ENCODE data around the gene ATPAF1.
"Not testable (repeated sequence)": the region's sequence is repeated elsewhere in the genome, so short reads cannot be mapped to it uniquely, and the experiment has no call there.

Gene ATPAF1, protein sequence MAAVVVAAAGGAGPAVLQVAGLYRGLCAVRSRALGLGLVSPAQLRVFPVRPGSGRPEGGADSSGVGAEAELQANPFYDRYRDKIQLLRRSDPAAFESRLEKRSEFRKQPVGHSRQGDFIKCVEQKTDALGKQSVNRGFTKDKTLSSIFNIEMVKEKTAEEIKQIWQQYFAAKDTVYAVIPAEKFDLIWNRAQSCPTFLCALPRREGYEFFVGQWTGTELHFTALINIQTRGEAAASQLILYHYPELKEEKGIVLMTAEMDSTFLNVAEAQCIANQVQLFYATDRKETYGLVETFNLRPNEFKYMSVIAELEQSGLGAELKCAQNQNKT

GRCh38 chr1:46667782-46668760, at the start of gene ATPAF1:
Gene ATPAF1, minus strand, starts transcription at chr1:46668364. Its CDS starts 42 bp downstream, at chr1:46668322.
- peak; percentile 46 for DNase-seq (ENCODE audit: low read depth)

DNA sequence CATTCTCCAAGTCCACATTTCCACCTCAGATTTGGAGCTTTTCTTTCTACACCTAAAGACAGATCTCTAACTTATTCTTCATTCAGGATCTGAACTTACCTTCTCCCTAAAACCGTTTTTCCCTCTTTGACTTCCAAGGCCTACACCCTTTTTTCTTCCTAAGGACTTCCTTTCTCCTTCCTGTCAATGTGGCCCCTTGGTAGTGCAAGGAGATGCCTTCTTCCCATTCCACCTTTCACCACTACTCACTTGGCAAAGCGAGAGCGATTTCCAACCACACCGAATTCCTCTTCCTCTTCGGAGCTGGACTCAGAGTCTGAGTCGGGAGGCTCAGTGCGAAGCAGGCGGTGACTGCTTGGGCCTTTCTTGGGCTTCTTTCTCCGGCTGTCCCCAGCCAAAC, 49.5 kb upstream of the ATPAF1 start:
- no peak for DNase-seq (ENCODE audit: low read depth)

- DNase-seq (ENCODE audit: low read depth) = no peak
These were observed 46.8 kb upstream of the ATPAF1 start for GRCh38 chr1:46714976-46715375.

DNA sequence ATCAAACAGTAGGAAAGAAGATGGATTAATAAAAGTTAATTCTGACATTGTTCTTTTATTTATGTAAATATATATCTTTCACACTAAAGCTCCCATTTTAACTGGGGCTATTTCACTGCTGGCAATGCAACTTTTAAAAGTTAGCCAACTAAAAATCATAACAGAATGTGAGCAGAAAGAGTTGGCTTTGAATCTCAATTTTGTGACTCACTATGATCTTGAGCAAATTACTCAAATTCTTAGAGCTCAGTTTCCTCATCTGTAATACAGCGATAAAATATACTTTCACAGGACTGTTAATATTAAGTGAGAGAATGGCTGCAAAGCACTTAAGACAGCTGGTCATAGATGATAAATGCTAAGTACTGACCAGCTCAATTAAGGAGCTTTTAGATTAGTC, 40.0 kb upstream of the ATPAF1 start:
- DNase-seq (ENCODE audit: low read depth) = no peak

GRCh38 chr1:46705408-46705807, 37.2 kb upstream of the ATPAF1 start:
- no peak for DNase-seq (ENCODE audit: low read depth)

GRCh38 chr1:46703927-46704641, 35.9 kb upstream of the ATPAF1 start:
- no peak for DNase-seq (ENCODE audit: low read depth)

GRCh38 chr1:46699666-46700065, 31.5 kb upstream of the ATPAF1 start:
- DNase-seq (ENCODE audit: low read depth) = no peak

DNA sequence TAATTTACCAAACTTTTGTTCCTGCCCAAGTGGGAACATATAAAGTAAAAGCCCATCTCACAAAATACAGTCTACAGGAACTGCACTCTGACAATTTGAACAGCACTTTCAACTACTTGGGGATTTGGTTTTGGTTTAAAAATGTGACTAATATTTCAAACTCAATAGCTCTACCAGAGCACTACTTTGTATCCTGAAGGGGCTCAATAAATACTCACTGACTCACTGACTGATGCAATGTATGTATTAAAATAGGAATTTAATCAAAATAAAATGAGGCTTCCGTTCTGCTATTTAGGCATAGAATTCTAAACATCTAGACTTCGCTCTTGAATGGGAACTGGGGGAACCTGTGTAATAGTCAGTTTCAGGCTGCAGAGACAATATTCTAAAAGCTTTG, 28.9 kb upstream of the ATPAF1 start:
- no peak for DNase-seq (ENCODE audit: low read depth)

- not testable (repeated sequence) for DNase-seq (ENCODE audit: low read depth)
These were observed 26.5 kb upstream of the ATPAF1 start for GRCh38 chr1:46694676-46695075.

GRCh38 chr1:46692811-46693770, 24.9 kb upstream of the ATPAF1 start:
- no peak for DNase-seq (ENCODE audit: low read depth)

DNA sequence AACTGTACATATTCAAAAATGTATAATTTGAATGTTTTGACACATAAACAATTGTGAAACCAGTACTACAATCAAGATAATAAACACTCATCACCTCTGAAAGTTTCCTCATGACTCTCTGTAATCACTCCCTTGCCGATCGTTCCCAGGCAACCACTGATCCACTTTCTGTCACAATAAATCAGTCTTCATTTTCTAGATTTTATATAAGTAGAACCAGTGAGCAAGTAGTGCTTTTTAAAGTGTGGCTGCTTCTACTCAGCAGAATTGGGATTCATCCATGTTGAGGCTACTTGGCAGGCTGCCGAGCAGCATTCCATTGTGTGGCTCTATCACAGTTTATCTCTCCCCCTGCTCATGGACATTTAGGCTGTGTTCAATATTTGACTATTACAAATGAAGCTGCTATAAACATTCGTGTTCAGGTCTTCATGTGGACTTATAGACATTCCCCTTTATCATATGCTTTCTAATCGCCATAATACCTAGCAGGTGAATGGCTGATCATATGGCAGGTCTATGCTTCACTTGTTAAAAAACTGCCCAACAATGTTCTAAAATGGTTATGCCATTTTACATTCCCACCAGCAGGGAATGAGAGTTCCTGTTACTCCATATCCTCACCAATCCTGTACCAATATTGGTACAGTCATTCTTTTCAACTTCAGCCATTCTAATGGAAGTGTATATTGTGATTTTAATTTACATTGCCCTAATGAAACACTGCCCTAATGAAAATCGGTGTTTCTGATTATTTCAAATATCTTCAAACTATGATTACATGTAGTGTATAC, 24.0 kb upstream of the ATPAF1 start:
- DNase-seq (ENCODE audit: low read depth) = no peak

DNA sequence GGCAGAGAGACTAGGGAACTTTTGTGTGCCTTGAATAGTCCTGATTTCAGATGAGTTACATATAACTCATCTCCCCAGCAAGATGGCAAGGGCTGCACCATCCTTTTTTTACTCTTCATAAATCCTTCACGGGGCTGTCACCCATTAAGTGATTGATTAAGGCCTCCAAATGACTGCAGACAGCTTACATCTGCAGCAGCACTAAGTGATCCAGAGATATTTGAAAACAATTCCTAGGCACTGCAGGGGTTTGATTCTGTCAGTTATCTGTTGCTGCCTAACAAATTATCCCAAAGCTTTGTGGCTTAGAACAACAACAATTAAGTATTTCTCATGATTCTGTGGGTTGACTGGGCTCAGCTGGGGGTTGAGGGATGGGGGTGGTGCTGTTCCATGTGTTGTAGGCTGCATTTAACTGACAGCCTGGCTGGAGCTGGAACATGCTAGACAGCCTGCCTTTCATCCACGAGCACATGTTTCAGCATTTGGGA, 22.8 kb upstream of the ATPAF1 start:
- DNase-seq (ENCODE audit: low read depth) = no peak

GRCh38 chr1:46689897-46690296, 21.7 kb upstream of the ATPAF1 start:
- no peak for DNase-seq (ENCODE audit: low read depth)

DNA sequence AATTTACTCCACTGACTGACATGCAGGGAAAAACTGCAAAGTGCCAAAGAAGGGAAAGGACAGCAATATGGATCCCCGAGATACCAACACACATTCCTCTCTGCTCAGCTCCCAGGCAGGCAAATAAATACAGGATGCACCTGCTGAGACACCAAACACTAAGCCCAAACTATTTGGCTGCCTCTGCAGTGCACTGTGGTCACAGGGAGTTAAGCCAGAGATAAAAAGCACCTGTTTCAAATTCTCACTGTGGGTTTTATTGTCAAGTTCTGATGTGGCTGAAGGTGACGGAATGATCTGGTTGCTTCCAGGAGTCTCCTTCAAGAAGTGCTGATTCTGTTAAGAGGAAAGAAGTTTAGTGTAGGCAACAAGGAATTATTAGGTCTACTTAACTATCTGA, 21.2 kb upstream of the ATPAF1 start:
- DNase-seq (ENCODE audit: low read depth) = no peak

GRCh38 chr1:46687921-46688509, 19.9 kb upstream of the ATPAF1 start:
- no peak for DNase-seq (ENCODE audit: low read depth)

DNA sequence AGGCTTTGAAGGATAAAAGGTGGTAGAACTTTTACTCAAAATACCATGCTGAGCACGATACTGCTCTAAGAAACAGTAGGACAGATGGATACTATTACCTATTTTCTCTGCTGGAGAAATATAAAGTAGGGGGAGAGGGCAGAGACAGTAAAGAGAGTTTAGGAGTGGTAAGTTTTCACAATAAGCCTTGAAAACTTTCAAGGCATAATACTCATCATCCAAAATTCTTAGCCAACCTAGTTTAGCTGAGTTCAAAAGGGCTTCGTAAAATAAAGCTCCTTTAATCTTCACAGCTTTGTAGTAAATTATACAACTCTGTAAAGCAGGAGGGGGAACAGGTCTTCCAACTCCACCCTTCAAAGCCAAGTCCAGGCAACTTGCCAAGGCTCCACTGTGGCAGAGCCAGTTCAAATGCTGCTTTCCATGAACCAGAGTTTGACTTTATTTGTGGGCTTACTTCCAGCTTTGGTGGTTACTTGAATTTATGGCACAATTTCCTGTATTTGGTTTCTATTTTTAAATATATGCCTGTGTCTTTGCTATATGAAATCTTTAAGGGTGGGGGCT, 19.0 kb upstream of the ATPAF1 start:
- no peak for DNase-seq (ENCODE audit: low read depth)

DNA sequence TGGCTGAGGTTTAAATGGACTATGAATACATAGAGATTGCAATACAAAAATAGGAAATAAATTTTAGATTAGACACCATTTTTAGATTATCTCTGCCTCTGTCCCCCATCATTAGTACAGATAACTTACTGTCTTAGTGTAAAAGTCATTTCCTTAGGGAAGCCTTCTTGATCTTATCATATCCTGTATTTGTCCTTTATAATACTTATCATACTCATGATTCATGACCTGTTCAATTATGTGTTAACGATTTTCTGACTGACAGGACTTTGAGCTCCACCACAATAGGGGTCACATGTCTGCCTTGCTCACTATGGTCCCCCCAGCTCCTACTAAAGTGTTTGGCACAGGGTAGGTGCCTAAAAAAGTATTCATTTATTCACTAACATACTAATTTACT, 18.1 kb upstream of the ATPAF1 start:
- no peak for DNase-seq (ENCODE audit: low read depth)

DNA sequence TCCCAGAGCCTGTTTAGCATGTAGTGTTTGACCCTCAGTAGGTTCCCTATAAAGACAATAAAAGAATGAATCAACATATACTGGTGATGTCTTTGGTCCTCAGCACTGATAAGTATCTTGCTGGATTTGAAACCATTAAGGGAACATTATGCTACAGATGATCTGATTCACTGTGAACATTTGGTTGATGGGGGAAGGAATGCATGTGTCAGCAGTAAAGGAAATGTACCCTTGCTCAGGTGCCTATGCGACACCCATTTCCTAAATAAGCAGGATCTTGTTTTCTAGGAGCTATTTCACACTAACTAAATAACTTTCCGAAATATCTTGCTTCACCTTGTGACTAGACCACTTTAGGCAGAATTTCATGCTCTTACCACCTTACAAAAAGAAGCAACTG, 16.5 kb upstream of the ATPAF1 start:
- DNase-seq (ENCODE audit: low read depth) = no peak

DNA sequence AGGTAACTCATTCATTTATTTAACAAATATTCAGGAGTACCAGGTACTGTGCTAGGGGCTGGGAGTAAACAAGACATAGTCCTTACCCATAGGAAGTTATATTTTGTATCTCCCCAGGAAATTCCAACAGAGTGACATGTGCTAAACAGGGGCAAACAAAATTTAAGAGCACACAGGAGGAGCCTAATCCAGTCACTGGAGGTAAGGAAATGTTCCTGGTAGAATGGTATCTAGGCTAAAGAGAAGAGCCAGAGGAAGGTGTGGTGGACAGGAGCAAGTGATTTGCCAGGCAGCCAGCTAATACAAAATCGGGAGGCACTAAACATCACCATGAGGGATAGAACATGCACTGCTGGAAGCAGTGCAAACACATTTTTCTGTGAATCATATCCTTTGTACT, 13.9 kb upstream of the ATPAF1 start:
- no peak for DNase-seq (ENCODE audit: low read depth)

Measured in activated T-helper 1 cell treated with Interleukin-2 at 50 U/mL for 16 hours (primary cell).